GM12878 (cell line): ENCODE measurements around the gene RAP1GAP2.

Experiments used
- CTCF ChIP-seq, 3 experiments: IDR thresholded peaks in 2 of 3; conservative IDR thresholded peaks in 1 of 3; 2 replicates each; pipeline ENCODE4 v1.5.1; 2011; ENCODE audit warnings: low read depth in 3 of 3, low read length in 3 of 3, mild to moderate bottlenecking in 3 of 3, control low read depth in 2 of 3, moderate library complexity in 2 of 3, inconsistent platforms in 1 of 3, mixed read lengths in 1 of 3; ENCODE audit not compliant: control insufficient read depth in 2 of 3, insufficient read depth in 1 of 3; ENCODE audit errors: extremely low read depth in 1 of 3
- IKZF1 ChIP-seq: fragments of 450-650 bp; conservative IDR thresholded peaks from 2 replicates; pipeline ENCODE4 v1.6.1; 2017; ENCODE audit warnings: antibody characterized with exemption, mild to moderate bottlenecking
- SIN3A ChIP-seq: IDR thresholded peaks from 2 replicates; pipeline ENCODE4 v1.6.1; 2012; ENCODE audit warnings: low read depth, low read length, improper control_type of control experiment
- SIX5 ChIP-seq: IDR thresholded peaks from 2 replicates; pipeline ENCODE4 v1.6.1; 2011; ENCODE audit warnings: mild to moderate bottlenecking, low read depth, low read length, moderate library complexity; ENCODE audit not compliant: severe bottlenecking
- SMAD1 ChIP-seq: fragments of 450-650 bp; IDR thresholded peaks from 2 replicates; pipeline ENCODE4 v1.6.1; 2018; ENCODE audit warnings: mild to moderate bottlenecking, low read depth; ENCODE audit not compliant: partially characterized antibody
- ZBTB4 ChIP-seq: fragments of 450-650 bp; formaldehyde crosslinking; IDR thresholded peaks from 2 replicates; pipeline ENCODE4 v1.4.0; 2022; ENCODE audit warnings: mild to moderate bottlenecking, moderate library complexity

- TF ChIP-seq CTCF (IDR thresholded peaks at IDR 0.05 in 2 of 3, conservative IDR thresholded peaks at IDR 0.05 in 1 of 3; ENCODE audit: control insufficient read depth in 2 of 3, extremely low read depth in 1 of 3, insufficient read depth in 1 of 3, low read depth in 3 of 3, low read length in 3 of 3) (no peak), ZBTB4 (CRISPR knock-in tag) (no peak), SMAD1 (no peak), IKZF1 (no peak), SIN3A (no peak), SIX5 (no peak)
Measured at GRCh38 chr17:2749784-2750181, 46.5 kb upstream of the RAP1GAP2 start.
